Stimulated activated CD8-positive, alpha-beta memory T cell treated with anti-CD3 and anti-CD28 coated beads, Interleukin-7, amount 100 ng/mL, for 48 hours (primary cell): ENCODE results near the gene TMEM37.

Source experiments
- DNase-seq, 2 donors: peaks; one replicate each; pipeline ENCODE4 v3.0.0-alpha.2; 2020; ENCODE audit warnings: low read depth in 1 of 2; ENCODE audit errors: extremely low read depth in 1 of 2

The TMEM37 gene

GRCh38 chr2:119451336-119452050 is 19.8 kb downstream of the TMEM37 start:
- no peak for DNase-seq

- no peak for DNase-seq
Measured at GRCh38 chr2:119453972-119454593, 22.4 kb downstream of the TMEM37 start.

- DNase-seq, result no peak
Measured at GRCh38 chr2:119455066-119455718, 23.5 kb downstream of the TMEM37 start.

- no peak for DNase-seq
Measured at GRCh38 chr2:119460076-119460475, 28.4 kb downstream of the TMEM37 start.

GRCh38 chr2:119461811-119462210 is 30.2 kb downstream of the TMEM37 start:
- no peak for DNase-seq

GRCh38 chr2:119462574-119462973 is 30.9 kb downstream of the TMEM37 start:
- no peak for DNase-seq

GRCh38 chr2:119463136-119463535 is 31.5 kb downstream of the TMEM37 start:
- no peak for DNase-seq

- no peak for DNase-seq
Measured at GRCh38 chr2:119463990-119464389, 32.3 kb downstream of the TMEM37 start.

- DNase-seq, result no peak
Measured at GRCh38 chr2:119464981-119465380, 33.3 kb downstream of the TMEM37 start.

GRCh38 chr2:119465687-119466086 is 34.0 kb downstream of the TMEM37 start:
- DNase-seq, result no peak

- no peak for DNase-seq
Measured at GRCh38 chr2:119466373-119466772, 34.7 kb downstream of the TMEM37 start.

GRCh38 chr2:119468154-119468955 is 36.7 kb downstream of the TMEM37 start:
- DNase-seq, result no peak

GRCh38 chr2:119469131-119469530 is 37.5 kb downstream of the TMEM37 start:
- no peak for DNase-seq

- DNase-seq, result no peak
Measured at GRCh38 chr2:119469661-119470297, 38.1 kb downstream of the TMEM37 start.

GRCh38 chr2:119472749-119473148 is 41.1 kb downstream of the TMEM37 start:
- DNase-seq, result no peak

- no peak for DNase-seq
Measured at GRCh38 chr2:119473621-119474370, 42.1 kb downstream of the TMEM37 start.

GRCh38 chr2:119474371-119475224 is 42.9 kb downstream of the TMEM37 start:
- no peak for DNase-seq

GRCh38 chr2:119475225-119475856 is 43.7 kb downstream of the TMEM37 start:
- no peak for DNase-seq

GRCh38 chr2:119475857-119476244 is 44.2 kb downstream of the TMEM37 start:
- no peak for DNase-seq
